ENCODE measurements around the gene NDUFA6. TPM values are rescaled to one million over a fixed set of nuclear protein-coding genes. Genes with fewer than 3 reads are reported as not detected.

NDUFA6 gene
- total and polyA plus RNA-seq, 2 of the 13 experiments (the other 11 are each of a cell fraction or from before 2014, with no cell fraction given), result 68.5 to 87.8 TPM

DNA sequence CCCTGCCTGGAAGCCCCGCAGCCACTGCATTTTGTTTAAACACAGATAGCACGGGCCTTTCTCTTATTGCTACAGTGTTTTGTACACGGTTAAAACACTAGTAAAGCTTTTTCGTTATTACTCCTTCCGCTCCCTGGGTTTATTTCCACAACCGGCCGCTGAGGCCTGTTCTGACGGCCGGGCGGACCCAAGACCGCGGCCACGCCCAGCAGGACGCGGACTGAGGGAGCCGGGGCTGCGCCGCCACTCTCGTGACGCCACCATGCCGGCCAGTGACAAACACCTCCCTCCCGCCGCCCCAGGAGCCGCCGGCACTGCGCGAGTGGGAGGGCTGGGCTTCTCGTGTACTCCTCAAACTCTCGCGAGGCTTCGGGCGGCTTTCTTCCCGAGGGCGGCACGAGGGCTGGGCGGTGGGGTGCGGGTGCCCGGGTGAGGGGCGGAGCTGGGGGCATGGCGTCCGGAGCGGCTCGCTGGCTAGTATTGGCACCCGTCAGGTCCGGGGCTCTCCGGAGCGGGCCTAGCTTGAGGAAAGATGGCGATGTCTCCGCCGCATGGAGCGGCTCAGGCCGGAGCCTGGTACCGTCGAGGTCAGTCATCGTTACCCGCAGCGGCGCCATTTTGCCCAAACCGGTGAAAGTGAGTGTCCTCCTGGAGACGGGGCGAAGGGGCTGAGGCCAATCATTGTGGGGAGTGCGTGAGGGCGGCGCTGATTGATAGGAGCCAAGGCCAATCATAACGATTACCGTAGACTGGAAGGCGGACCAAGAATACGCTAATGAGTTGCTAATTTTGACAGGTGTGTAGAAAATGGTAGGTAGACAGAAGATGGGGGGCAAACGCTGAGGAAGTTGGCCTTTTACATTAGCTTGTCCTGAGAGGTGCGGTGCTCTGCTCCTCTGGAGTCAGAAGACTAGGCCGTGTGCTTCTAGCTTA, 11.0 kb downstream of the NDUFA6 start, which contains the start of gene SMDT1 (continued):
- TF ChIP-seq, protein P1, sequence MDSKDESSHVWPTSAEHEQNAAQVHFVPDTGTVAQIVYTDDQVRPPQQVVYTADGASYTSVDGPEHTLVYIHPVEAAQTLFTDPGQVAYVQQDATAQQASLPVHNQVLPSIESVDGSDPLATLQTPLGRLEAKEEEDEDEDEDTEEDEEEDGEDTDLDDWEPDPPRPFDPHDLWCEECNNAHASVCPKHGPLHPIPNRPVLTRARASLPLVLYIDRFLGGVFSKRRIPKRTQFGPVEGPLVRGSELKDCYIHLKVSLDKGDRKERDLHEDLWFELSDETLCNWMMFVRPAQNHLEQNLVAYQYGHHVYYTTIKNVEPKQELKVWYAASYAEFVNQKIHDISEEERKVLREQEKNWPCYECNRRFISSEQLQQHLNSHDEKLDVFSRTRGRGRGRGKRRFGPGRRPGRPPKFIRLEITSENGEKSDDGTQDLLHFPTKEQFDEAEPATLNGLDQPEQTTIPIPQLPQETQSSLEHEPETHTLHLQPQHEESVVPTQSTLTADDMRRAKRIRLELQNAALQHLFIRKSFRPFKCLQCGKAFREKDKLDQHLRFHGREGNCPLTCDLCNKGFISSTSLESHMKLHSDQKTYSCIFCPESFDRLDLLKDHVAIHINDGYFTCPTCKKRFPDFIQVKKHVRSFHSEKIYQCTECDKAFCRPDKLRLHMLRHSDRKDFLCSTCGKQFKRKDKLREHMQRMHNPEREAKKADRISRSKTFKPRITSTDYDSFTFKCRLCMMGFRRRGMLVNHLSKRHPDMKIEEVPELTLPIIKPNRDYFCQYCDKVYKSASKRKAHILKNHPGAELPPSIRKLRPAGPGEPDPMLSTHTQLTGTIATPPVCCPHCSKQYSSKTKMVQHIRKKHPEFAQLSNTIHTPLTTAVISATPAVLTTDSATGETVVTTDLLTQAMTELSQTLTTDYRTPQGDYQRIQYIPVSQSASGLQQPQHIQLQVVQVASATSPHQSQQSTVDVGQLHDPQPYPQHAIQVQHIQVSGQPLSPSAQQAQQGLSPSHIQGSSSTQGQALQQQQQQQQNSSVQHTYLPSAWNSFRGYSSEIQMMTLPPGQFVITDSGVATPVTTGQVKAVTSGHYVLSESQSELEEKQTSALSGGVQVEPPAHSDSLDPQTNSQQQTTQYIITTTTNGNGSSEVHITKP (CRISPR knock-in tag; IDR thresholded peaks at IDR 0.05; ENCODE audit: low read depth), result peak; percentile 34; the same call in 1 of the 2 replicates
- TF ChIP-seq NFE2 (CRISPR knock-in tag; IDR thresholded peaks at IDR 0.05) (no peak), MAFK (conservative IDR thresholded peaks at IDR 0.05 in 1 of 2, IDR thresholded peaks at IDR 0.05 in 1 of 2; ENCODE audit: low read length in 2 of 2) (no peak), SIN3A (IDR thresholded peaks at IDR 0.05; ENCODE audit: borderline replicate concordance, low read depth, low read length) (peak; percentile 62; the same call in 1 of the 2 replicates), RFXANK (CRISPR knock-in tag; IDR thresholded peaks at IDR 0.05) (no peak), JUND (CRISPR knock-in tag; IDR thresholded peaks at IDR 0.05) (no peak), FOSL2 (CRISPR knock-in tag; IDR thresholded peaks at IDR 0.05) (peak; percentile 16; the same call in 1 of the 2 replicates), ZIK1 (CRISPR knock-in tag; IDR thresholded peaks at IDR 0.05; ENCODE audit: borderline replicate concordance, low read depth) (no peak; the same call in 1 of the 2 replicates), DNMT3B (CRISPR knock-in tag; conservative IDR thresholded peaks at IDR 0.05) (no peak), EEA1 (CRISPR knock-in tag; IDR thresholded peaks at IDR 0.05; ENCODE audit: borderline replicate concordance) (peak; percentile 60), DR1 (CRISPR knock-in tag; IDR thresholded peaks at IDR 0.05) (peak; percentile 38; the same call in 1 of the 2 replicates), ZNF563 (CRISPR knock-in tag; IDR thresholded peaks at IDR 0.05) (peak; percentile 84), ZFY (CRISPR knock-in tag; IDR thresholded peaks at IDR 0.05) (peak; percentile 93), ZMYM2 (CRISPR knock-in tag; IDR thresholded peaks at IDR 0.05) (peak; percentile 70), ZNF777 (CRISPR knock-in tag; IDR thresholded peaks at IDR 0.05) (peak; percentile 95), NAIF1 (CRISPR knock-in tag; IDR thresholded peaks at IDR 0.05; ENCODE audit: borderline replicate concordance) (no peak), JDP2 (CRISPR knock-in tag; IDR thresholded peaks at IDR 0.05; ENCODE audit: borderline replicate concordance) (no peak)
- TF ChIP-seq, protein P2, sequence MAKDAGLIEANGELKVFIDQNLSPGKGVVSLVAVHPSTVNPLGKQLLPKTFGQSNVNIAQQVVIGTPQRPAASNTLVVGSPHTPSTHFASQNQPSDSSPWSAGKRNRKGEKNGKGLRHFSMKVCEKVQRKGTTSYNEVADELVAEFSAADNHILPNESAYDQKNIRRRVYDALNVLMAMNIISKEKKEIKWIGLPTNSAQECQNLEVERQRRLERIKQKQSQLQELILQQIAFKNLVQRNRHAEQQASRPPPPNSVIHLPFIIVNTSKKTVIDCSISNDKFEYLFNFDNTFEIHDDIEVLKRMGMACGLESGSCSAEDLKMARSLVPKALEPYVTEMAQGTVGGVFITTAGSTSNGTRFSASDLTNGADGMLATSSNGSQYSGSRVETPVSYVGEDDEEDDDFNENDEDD (CRISPR knock-in tag; IDR thresholded peaks at IDR 0.05; ENCODE audit: borderline replicate concordance), result peak; percentile 76; the same call in 1 of the 2 replicates
- TF ChIP-seq, protein P3, sequence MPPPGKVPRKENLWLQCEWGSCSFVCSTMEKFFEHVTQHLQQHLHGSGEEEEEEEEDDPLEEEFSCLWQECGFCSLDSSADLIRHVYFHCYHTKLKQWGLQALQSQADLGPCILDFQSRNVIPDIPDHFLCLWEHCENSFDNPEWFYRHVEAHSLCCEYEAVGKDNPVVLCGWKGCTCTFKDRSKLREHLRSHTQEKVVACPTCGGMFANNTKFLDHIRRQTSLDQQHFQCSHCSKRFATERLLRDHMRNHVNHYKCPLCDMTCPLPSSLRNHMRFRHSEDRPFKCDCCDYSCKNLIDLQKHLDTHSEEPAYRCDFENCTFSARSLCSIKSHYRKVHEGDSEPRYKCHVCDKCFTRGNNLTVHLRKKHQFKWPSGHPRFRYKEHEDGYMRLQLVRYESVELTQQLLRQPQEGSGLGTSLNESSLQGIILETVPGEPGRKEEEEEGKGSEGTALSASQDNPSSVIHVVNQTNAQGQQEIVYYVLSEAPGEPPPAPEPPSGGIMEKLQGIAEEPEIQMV (CRISPR knock-in tag; IDR thresholded peaks at IDR 0.05; ENCODE audit: low read depth), result peak; percentile 56; the same call in 1 of the 2 replicates
- TF ChIP-seq, protein P4, sequence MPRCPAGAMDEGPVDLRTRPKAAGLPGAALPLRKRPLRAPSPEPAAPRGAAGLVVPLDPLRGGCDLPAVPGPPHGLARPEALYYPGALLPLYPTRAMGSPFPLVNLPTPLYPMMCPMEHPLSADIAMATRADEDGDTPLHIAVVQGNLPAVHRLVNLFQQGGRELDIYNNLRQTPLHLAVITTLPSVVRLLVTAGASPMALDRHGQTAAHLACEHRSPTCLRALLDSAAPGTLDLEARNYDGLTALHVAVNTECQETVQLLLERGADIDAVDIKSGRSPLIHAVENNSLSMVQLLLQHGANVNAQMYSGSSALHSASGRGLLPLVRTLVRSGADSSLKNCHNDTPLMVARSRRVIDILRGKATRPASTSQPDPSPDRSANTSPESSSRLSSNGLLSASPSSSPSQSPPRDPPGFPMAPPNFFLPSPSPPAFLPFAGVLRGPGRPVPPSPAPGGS (CRISPR knock-in tag; IDR thresholded peaks at IDR 0.05), result peak; percentile 88

Data from HepG2 (cell line).